Right lobe of liver (tissue), 4 donors: Measurements from ENCODE around the gene AZGP1.

Experiments used
- POLR2A ChIP-seq: fragments of 450-650 bp; IDR thresholded peaks from one replicate; pipeline ENCODE4 v1.6.1; 2017; ENCODE audit warnings: antibody characterized with exemption, mild to moderate bottlenecking
- TF ChIP-seq, protein P1 (sequence below), 4 donors: fragments of 200-600 bp in 3 of 4; fragments of 450-650 bp in 1 of 4; IDR thresholded peaks; one replicate each; pipeline versions ENCODE4 v1.5.1 to v1.8.0; 2016 to 2022; ENCODE audit warnings: antibody characterized with exemption in 4 of 4, mild to moderate bottlenecking in 2 of 4
- donor health status: DM: no; HTN: no; CAD: no.
- donor health status: DM: no; HTN: no; CAD: no.
- donor health status: DM: no; HTN: yes; CAD: no.

GRCh38 chr7:99997545-99998137 lies 21.8 kb upstream of the AZGP1 start:
- TF ChIP-seq, protein P1, sequence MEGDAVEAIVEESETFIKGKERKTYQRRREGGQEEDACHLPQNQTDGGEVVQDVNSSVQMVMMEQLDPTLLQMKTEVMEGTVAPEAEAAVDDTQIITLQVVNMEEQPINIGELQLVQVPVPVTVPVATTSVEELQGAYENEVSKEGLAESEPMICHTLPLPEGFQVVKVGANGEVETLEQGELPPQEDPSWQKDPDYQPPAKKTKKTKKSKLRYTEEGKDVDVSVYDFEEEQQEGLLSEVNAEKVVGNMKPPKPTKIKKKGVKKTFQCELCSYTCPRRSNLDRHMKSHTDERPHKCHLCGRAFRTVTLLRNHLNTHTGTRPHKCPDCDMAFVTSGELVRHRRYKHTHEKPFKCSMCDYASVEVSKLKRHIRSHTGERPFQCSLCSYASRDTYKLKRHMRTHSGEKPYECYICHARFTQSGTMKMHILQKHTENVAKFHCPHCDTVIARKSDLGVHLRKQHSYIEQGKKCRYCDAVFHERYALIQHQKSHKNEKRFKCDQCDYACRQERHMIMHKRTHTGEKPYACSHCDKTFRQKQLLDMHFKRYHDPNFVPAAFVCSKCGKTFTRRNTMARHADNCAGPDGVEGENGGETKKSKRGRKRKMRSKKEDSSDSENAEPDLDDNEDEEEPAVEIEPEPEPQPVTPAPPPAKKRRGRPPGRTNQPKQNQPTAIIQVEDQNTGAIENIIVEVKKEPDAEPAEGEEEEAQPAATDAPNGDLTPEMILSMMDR (IDR thresholded peaks at IDR 0.05), result peak; percentile 25 to 33 (median 31)
- peak; percentile 36 for TF ChIP-seq POLR2A
